ENCODE results near the gene SERINC1. TPM values are rescaled to one million over a fixed set of nuclear protein-coding genes. Genes with fewer than 3 reads are reported as not detected.

The SERINC1 gene
- total RNA-seq, 2 donors from 2014 or later, result 83.1 to 136 TPM

- intact Hi-C loops (cut with DNase I), result no loop called here
- TF ChIP-seq CTCF (IDR thresholded peaks at IDR 0.05), result no peak
- H3K9ac ChIP-seq (ENCODE audit: low read depth in 2 of 2, low read length in 2 of 2), result no peak overlapping the region
- no peaks in the 10 kb centered on the region for H3K4me1 ChIP-seq
- no peaks in the 10 kb centered on the region for H3K9me3 ChIP-seq
- H3K27ac ChIP-seq, result no peak overlapping the region
- H3K27me3 ChIP-seq, result no peaks in the 10 kb centered on the region
- H3K36me3 ChIP-seq, result no peaks in the 10 kb centered on the region
- H3K4me3 ChIP-seq, result no peak overlapping the region
- DNase-seq, result no peak
Observed at GRCh38 chr6:122408240-122408639, 63.4 kb downstream of the SERINC1 start.

GRCh38 chr6:122407712-122408111 lies 63.9 kb downstream of the SERINC1 start:
- Histone ChIP-seq H3K27ac (no peak overlapping the region), H3K4me1 (no peaks in the 10 kb centered on the region), H3K9ac (ENCODE audit: low read depth in 2 of 2, low read length in 2 of 2) (no peak overlapping the region), H3K9me3 (no peaks in the 10 kb centered on the region), H3K27me3 (no peaks in the 10 kb centered on the region), H3K36me3 (no peaks in the 10 kb centered on the region), H3K4me3 (no peak overlapping the region)
- no peak for TF ChIP-seq CTCF (IDR thresholded peaks at IDR 0.05)
- no peak for DNase-seq
- intact Hi-C loops (cut with DNase I), result no loop called here

GRCh38 chr6:122406187-122406586 lies 65.4 kb downstream of the SERINC1 start:
- H3K9me3 ChIP-seq, result no peaks in the 10 kb centered on the region
- no peaks in the 10 kb centered on the region for H3K27me3 ChIP-seq
- no peak for DNase-seq
- no peak overlapping the region for H3K27ac ChIP-seq
- no peaks in the 10 kb centered on the region for H3K36me3 ChIP-seq
- H3K9ac ChIP-seq (ENCODE audit: low read depth in 2 of 2, low read length in 2 of 2), result no peak overlapping the region
- no peak overlapping the region for H3K4me3 ChIP-seq
- intact Hi-C loops (cut with DNase I), result no loop called here
- TF ChIP-seq CTCF (IDR thresholded peaks at IDR 0.05), result no peak
- H3K4me1 ChIP-seq, result no peaks in the 10 kb centered on the region

GRCh38 chr6:122405417-122405816 lies 66.2 kb downstream of the SERINC1 start:
- no peak overlapping the region for H3K27ac ChIP-seq
- intact Hi-C loops (cut with DNase I), result no loop called here
- no peak for TF ChIP-seq CTCF (IDR thresholded peaks at IDR 0.05)
- no peaks in the 10 kb centered on the region for H3K36me3 ChIP-seq
- H3K9ac ChIP-seq (ENCODE audit: low read depth in 2 of 2, low read length in 2 of 2), result no peak overlapping the region
- H3K27me3 ChIP-seq, result no peaks in the 10 kb centered on the region
- DNase-seq, result no peak
- no peaks in the 10 kb centered on the region for H3K9me3 ChIP-seq
- peaks cover 3% of the 10 kb centered on the region for H3K4me1 ChIP-seq
- H3K4me3 ChIP-seq, result no peak overlapping the region

DNA sequence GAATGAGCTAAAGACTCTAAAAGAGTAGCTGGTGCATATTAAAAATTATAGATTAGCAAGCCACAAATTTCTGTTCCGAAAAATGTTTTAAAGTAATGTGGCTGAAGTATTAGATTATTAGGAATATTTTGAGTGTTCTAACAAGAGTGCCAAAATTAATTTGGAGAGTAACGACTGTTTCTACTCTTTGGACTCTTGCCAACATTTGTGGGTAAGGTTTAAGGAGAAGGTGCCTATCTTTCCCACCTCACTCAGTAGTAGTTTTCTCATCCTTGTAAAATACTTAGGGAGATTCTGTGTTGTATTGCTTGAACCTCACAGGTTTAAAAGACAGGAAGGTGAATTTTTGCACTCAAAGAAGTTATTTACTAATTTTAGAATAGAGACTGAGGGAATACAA lies 67.2 kb downstream of the SERINC1 start:
- Histone ChIP-seq H3K27ac (no peak overlapping the region), H3K27me3 (no peaks in the 10 kb centered on the region), H3K9ac (ENCODE audit: low read depth in 2 of 2, low read length in 2 of 2) (no peak overlapping the region), H3K4me3 (no peak overlapping the region), H3K4me1 (peaks cover 5% of the 10 kb centered on the region), H3K9me3 (no peaks in the 10 kb centered on the region), H3K36me3 (no peaks in the 10 kb centered on the region)
- DNase-seq, result no peak
- intact Hi-C loops (cut with DNase I), result no loop called here
- no peak for TF ChIP-seq CTCF (IDR thresholded peaks at IDR 0.05)

DNA sequence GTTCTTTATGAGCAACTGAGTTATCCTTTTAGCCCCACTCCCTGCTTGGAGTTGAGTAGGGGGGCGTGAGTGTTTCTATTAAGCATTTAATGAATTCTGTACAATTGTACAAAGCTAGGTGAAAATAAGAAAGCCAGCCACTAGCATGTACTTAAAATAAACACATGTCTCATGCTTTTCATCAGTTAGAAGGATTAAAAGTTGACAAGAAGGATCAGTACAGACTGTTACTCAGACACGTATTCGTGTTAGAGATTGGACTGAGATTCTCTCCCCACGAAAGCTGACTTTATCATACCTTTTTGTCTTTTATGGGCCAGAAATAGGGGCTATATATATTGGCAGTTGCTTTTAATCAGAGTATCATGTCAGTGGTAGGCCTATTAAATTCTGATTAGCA lies 70.5 kb downstream of the SERINC1 start:
- Histone ChIP-seq H3K36me3 (no peaks in the 10 kb centered on the region), H3K9ac (ENCODE audit: low read depth in 2 of 2, low read length in 2 of 2) (no peak overlapping the region), H3K9me3 (no peaks in the 10 kb centered on the region), H3K27ac (no peak overlapping the region), H3K4me3 (no peak overlapping the region), H3K4me1 (peaks cover 5% of the 10 kb centered on the region), H3K27me3 (no peaks in the 10 kb centered on the region)
- DNase-seq, result no peak
- intact Hi-C loops (cut with DNase I), result no loop called here
- TF ChIP-seq CTCF (IDR thresholded peaks at IDR 0.05), result no peak

Data from colonic mucosa (tissue), 4 donors.